HEK293 (cell line): ENCODE measurements around the gene TMED4.
A peak's percentile ranks its signal among the peaks of the same experiment; 100 is the strongest.

Source experiments
- CTCF ChIP-seq: fragments of 450-650 bp; formaldehyde crosslinking; IDR thresholded peaks from 2 replicates; pipeline ENCODE4 v1.5.1; 2016; ENCODE audit warnings: missing biosample characterization, missing genetic modification characterization
- GLI4 ChIP-seq: fragments of 450-650 bp; formaldehyde crosslinking; IDR thresholded peaks from 2 replicates; pipeline ENCODE4 v1.5.1; 2016; ENCODE audit warnings: missing biosample characterization, missing genetic modification characterization
- HIC1 ChIP-seq: fragments of 450-650 bp; formaldehyde crosslinking; IDR thresholded peaks from 2 replicates; pipeline ENCODE4 v1.5.1; 2016; ENCODE audit warnings: missing biosample characterization, missing genetic modification characterization
- HOXC10 ChIP-seq: sonication (generic); formaldehyde crosslinking; IDR thresholded peaks from 2 replicates; pipeline ENCODE4 v1.8.1; 2023; ENCODE audit warnings: mild to moderate bottlenecking, missing genetic modification reagents
- INSM2 ChIP-seq: fragments of 450-650 bp; formaldehyde crosslinking; IDR thresholded peaks from 2 replicates; pipeline ENCODE4 v1.5.1; 2016; ENCODE audit warnings: missing biosample characterization, missing genetic modification characterization
- KLF17 ChIP-seq: fragments of 450-650 bp; formaldehyde crosslinking; IDR thresholded peaks from 2 replicates; pipeline ENCODE4 v1.5.1; 2016; ENCODE audit warnings: missing biosample characterization, missing genetic modification characterization
- KLF8 ChIP-seq: fragments of 450-650 bp; formaldehyde crosslinking; IDR thresholded peaks from 2 replicates; pipeline ENCODE4 v1.5.1; 2016; ENCODE audit warnings: missing biosample characterization, missing genetic modification characterization
- TRIM28 ChIP-seq: IDR thresholded peaks from 2 replicates; pipeline ENCODE4 v1.6.1; 2011; ENCODE audit warnings: low read length, control low read depth, borderline replicate concordance
- YY2 ChIP-seq: fragments of 450-650 bp; formaldehyde crosslinking; IDR thresholded peaks from 2 replicates; pipeline ENCODE4 v1.5.1; 2016; ENCODE audit warnings: missing biosample characterization, missing genetic modification characterization
- ZBTB17 ChIP-seq: fragments of 450-650 bp; formaldehyde crosslinking; IDR thresholded peaks from 2 replicates; pipeline ENCODE4 v1.5.1; 2016; ENCODE audit warnings: missing biosample characterization, missing genetic modification characterization
- ZBTB7A ChIP-seq: fragments of 450-650 bp; formaldehyde crosslinking; IDR thresholded peaks from 2 replicates; pipeline ENCODE4 v1.5.1; 2016; ENCODE audit warnings: low read depth, missing biosample characterization, missing genetic modification characterization
- ZNF311 ChIP-seq: fragments of 450-650 bp; formaldehyde crosslinking; IDR thresholded peaks from 2 replicates; pipeline ENCODE4 v1.5.1; 2017; ENCODE audit warnings: missing biosample characterization, missing genetic modification characterization, borderline replicate concordance
- ZNF404 ChIP-seq: fragments of 450-650 bp; formaldehyde crosslinking; IDR thresholded peaks from 2 replicates; pipeline ENCODE4 v1.5.1; 2017; ENCODE audit warnings: missing biosample characterization, missing genetic modification characterization
- ZNF518A ChIP-seq: fragments of 450-650 bp; formaldehyde crosslinking; conservative IDR thresholded peaks from 2 replicates; pipeline ENCODE4 v1.5.1; 2016; ENCODE audit warnings: low read depth, missing biosample characterization, missing genetic modification characterization
- ZNF580 ChIP-seq: fragments of 450-650 bp; formaldehyde crosslinking; IDR thresholded peaks from 2 replicates; pipeline ENCODE4 v1.5.1; 2016; ENCODE audit warnings: missing biosample characterization, missing genetic modification characterization
- ZNF600 ChIP-seq: fragments of 450-650 bp; formaldehyde crosslinking; IDR thresholded peaks from 2 replicates; pipeline ENCODE4 v1.5.1; 2016; ENCODE audit warnings: missing biosample characterization, missing genetic modification characterization
- ZNF701 ChIP-seq: fragments of 450-650 bp; formaldehyde crosslinking; IDR thresholded peaks from 2 replicates; pipeline ENCODE4 v1.5.1; 2016; ENCODE audit warnings: missing biosample characterization, missing genetic modification characterization

Gene TMED4

GRCh38 chr7:44587843-44588711 lies 6.0 kb upstream of the TMED4 start (continued):
- TF ChIP-seq ZBTB7A (tag by site-specific recombination) = no peak
- no peak for TF ChIP-seq ZNF311 (tag by site-specific recombination)
- no peak for TF ChIP-seq ZNF701 (tag by site-specific recombination)
- TF ChIP-seq ZBTB17 (tag by site-specific recombination) = peak; percentile 56
- TF ChIP-seq ZNF600 = peak; percentile 49; the same call in 1 of the 2 replicates
- TF ChIP-seq ZNF580 (tag by site-specific recombination) = no peak
- TF ChIP-seq HOXC10 (CRISPR knock-in tag) = no peak
- TF ChIP-seq CTCF (tag by site-specific recombination) = peak; percentile 76; the same call in 1 of the 2 replicates
- no peak for TF ChIP-seq KLF17
- no peak for TF ChIP-seq ZNF518A (tag by site-specific recombination)
- TF ChIP-seq KLF8 (tag by site-specific recombination) = no peak
- TF ChIP-seq HIC1 (tag by site-specific recombination) = no peak
- no peak for TF ChIP-seq INSM2 (tag by site-specific recombination)
- no peak for TF ChIP-seq ZNF404
- no peak for TF ChIP-seq TRIM28
- no peak for TF ChIP-seq GLI4
- no peak for TF ChIP-seq YY2
